GM18868 (cell line): ENCODE measurements around the gene FRG1.
"Not testable (repeated sequence)": the region's sequence is repeated elsewhere in the genome, so short reads cannot be mapped to it uniquely, and the experiment has no call there.

ENCODE experiments used
- ATAC-seq: cut with Tn5 transposase; IDR thresholded peaks from one replicate; pipeline ENCODE4 v1.9.1; 2021; ENCODE audit warnings: mild to moderate bottlenecking, moderate library complexity; ENCODE audit not compliant: unreplicated experiment

FRG1 gene

DNA sequence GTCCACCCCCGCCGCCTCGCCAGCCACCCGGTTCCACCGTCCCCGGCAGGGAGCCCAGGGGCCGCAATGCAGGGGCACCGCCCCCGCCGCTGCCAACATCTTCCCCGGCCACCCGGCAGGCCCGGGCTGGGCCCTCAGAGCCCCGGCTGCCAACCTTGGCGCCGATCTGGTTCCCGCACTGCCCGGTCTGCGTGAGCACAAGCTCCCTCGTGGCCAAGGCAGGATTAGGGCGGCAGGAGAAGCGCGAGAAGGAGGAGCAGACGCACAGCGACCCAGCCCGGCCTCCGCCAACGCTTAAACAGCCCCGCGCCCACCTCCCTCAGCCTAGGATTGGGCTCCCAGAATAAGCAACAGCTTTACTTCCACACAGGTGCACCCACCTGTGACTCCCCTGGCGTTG is 44.0 kb downstream of the FRG1 start:
- ATAC-seq, result not testable (repeated sequence)

- not testable (repeated sequence) for ATAC-seq
Observed at GRCh38 chr4:189985651-189986243, 45.1 kb downstream of the FRG1 start.

DNA sequence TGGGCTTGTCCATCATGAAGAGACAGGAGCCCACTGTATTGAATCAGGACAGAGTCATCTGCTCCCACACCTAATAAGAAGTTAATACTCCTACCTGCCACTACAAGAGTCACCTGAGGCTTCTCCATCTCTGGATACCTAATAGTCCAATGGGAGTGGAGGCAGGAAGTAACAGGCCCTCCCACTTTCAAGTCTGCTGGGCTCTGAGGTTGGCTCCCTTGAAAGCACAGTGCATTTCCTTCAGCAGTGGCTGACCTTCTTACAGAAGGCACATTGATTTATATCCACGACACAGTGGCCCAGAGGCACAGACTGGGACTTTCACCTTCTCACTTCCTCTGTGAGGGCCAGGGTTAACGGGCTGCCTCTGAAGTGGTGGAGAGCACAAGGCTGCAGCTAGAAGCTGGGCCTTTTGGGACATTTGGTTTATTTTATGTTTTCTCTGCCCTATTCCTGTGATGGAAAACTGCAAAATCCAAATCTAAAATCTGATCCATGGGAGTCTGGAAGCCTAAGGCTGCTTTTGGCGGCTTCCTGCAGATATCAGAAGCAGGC is 48.3 kb downstream of the FRG1 start:
- ATAC-seq, result no peak

- not testable (repeated sequence) for ATAC-seq
Observed at GRCh38 chr4:189989941-189990340, 49.3 kb downstream of the FRG1 start.
